HL-60 (cell line): ENCODE measurements around the gene ST6GALNAC2.

Source experiments
- DNase-seq, 2 experiments: peaks; one replicate each; pipeline ENCODE4 v3.0.0-alpha.2; 2010 to 2020; ENCODE audit warnings: low read depth in 1 of 2, low spot score in 1 of 2
- H3K27ac ChIP-seq: fragments of 250-450 bp; sonication (Bioruptor Pico); replicated peaks from 2 replicates; pipeline ENCODE4 v1.5.1; 2020; ENCODE audit warnings: mild to moderate bottlenecking, moderate library complexity
- H3K27me3 ChIP-seq: fragments of 250-450 bp; sonication (Bioruptor Pico); 2 replicates; pipeline ENCODE4 v1.5.1; 2021; ENCODE audit warnings: mild to moderate bottlenecking, moderate library complexity; ENCODE audit not compliant: insufficient read depth, poor library complexity, severe bottlenecking
- H3K4me3 ChIP-seq: replicated peaks from 2 replicates; pipeline ENCODE4 v1.5.1; 2011; ENCODE audit warnings: mild to moderate bottlenecking, control low read depth, low read length; ENCODE audit not compliant: insufficient read depth
- GABPA ChIP-seq: IDR thresholded peaks from 2 replicates; pipeline ENCODE4 v1.6.1; 2012; ENCODE audit warnings: low read depth
- POLR2AphosphoS5 ChIP-seq: IDR thresholded peaks from 2 replicates; pipeline ENCODE4 v1.6.1; 2012; ENCODE audit warnings: low read depth
- SPI1 ChIP-seq: IDR thresholded peaks from 2 replicates; pipeline ENCODE4 v1.6.1; 2012; ENCODE audit warnings: low read depth, mild to moderate bottlenecking, borderline replicate concordance
- TF ChIP-seq, protein P1 (sequence below): IDR thresholded peaks from 2 replicates; pipeline ENCODE4 v1.6.1; 2012; ENCODE audit warnings: low read depth; ENCODE audit not compliant: insufficient replicate concordance
- TF ChIP-seq, protein P2 (sequence below): IDR thresholded peaks from one replicate; pipeline ENCODE4 v1.5.1; 2011; ENCODE audit warnings: low read length, control low read depth, inconsistent platforms; ENCODE audit not compliant: insufficient read depth

Gene ST6GALNAC2

DNA sequence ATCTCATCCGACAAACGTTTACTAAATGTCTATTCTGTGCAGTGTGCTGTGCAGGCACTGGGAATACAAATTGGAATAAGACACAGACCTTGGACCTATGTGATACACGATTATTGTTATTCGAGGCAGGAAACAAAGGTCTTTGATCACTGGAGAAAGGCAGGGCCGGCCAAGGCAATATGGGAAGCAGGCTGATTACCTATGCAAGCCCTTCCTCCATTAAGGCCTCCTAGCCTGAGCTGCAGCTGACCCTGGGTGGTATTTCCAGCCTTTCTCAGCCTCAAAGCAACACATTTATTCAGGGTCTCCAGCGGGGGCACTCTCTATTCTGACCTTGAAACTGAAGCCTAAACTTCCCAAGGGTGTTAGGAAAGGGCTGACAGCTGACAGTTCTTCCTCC lies 44.5 kb upstream of the ST6GALNAC2 start:
- DNase-seq: no peak
- TF ChIP-seq, protein P1, sequence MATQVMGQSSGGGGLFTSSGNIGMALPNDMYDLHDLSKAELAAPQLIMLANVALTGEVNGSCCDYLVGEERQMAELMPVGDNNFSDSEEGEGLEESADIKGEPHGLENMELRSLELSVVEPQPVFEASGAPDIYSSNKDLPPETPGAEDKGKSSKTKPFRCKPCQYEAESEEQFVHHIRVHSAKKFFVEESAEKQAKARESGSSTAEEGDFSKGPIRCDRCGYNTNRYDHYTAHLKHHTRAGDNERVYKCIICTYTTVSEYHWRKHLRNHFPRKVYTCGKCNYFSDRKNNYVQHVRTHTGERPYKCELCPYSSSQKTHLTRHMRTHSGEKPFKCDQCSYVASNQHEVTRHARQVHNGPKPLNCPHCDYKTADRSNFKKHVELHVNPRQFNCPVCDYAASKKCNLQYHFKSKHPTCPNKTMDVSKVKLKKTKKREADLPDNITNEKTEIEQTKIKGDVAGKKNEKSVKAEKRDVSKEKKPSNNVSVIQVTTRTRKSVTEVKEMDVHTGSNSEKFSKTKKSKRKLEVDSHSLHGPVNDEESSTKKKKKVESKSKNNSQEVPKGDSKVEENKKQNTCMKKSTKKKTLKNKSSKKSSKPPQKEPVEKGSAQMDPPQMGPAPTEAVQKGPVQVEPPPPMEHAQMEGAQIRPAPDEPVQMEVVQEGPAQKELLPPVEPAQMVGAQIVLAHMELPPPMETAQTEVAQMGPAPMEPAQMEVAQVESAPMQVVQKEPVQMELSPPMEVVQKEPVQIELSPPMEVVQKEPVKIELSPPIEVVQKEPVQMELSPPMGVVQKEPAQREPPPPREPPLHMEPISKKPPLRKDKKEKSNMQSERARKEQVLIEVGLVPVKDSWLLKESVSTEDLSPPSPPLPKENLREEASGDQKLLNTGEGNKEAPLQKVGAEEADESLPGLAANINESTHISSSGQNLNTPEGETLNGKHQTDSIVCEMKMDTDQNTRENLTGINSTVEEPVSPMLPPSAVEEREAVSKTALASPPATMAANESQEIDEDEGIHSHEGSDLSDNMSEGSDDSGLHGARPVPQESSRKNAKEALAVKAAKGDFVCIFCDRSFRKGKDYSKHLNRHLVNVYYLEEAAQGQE: no peak
- TF ChIP-seq, protein P2, sequence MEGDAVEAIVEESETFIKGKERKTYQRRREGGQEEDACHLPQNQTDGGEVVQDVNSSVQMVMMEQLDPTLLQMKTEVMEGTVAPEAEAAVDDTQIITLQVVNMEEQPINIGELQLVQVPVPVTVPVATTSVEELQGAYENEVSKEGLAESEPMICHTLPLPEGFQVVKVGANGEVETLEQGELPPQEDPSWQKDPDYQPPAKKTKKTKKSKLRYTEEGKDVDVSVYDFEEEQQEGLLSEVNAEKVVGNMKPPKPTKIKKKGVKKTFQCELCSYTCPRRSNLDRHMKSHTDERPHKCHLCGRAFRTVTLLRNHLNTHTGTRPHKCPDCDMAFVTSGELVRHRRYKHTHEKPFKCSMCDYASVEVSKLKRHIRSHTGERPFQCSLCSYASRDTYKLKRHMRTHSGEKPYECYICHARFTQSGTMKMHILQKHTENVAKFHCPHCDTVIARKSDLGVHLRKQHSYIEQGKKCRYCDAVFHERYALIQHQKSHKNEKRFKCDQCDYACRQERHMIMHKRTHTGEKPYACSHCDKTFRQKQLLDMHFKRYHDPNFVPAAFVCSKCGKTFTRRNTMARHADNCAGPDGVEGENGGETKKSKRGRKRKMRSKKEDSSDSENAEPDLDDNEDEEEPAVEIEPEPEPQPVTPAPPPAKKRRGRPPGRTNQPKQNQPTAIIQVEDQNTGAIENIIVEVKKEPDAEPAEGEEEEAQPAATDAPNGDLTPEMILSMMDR: no peak
- TF ChIP-seq GABPA (no peak), POLR2AphosphoS5 (no peak), SPI1 (no peak)
- H3K4me3 ChIP-seq: no peak overlapping the region

DNA sequence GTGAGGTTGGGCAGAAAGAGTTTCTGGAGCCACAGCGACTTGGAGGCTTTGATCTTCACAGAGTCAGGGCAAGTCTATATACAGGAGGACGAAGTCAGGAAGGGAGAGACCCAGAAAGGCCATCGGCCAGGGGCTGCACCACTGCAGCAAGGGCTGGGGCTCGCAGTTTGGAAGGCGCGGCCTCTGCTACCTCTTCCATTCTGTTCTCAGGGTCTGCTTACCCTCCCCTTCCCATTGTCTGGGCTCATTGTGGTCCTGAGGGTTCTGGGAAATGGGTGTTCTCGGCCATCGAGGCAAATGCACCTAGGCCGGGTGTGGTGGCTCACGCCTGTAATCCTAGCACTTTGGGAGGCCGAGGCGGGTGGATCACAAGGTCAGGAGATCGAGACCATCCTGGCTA lies 41.9 kb upstream of the ST6GALNAC2 start:
- Histone ChIP-seq H3K4me3 (no peak overlapping the region), H3K27me3 (no peaks in the 10 kb centered on the region), H3K27ac (no peak overlapping the region)
- no peak for DNase-seq
- TF ChIP-seq, protein P2: no peak
- TF ChIP-seq, protein P1: no peak
- TF ChIP-seq GABPA (no peak), POLR2AphosphoS5 (no peak), SPI1 (no peak)

More for the DNA sequence above, 44.5 kb upstream of the ST6GALNAC2 start:
- H3K27me3 ChIP-seq: no peaks in the 10 kb centered on the region
- no peak overlapping the region for H3K27ac ChIP-seq

DNA sequence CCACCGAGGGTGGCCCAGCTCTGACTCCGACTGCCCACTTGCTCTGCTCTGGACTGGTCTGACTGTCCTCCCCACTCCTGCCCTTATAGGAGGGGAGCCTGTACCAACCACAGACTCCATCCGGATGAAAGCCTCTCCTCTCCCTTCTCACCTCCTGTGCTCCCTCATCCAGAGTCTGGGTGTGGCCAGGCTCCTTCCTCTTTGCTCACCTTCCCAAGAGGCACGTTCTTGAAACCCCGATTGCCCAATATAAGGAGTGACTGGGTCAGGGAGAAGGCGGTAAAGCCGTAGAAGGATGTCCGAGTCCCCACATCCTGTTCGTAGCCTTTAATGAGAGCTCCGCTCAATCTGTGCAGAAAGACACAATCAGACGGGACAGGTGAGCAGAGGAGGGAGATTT lies 40.8 kb upstream of the ST6GALNAC2 start:
- TF ChIP-seq, protein P2: no peak
- TF ChIP-seq POLR2AphosphoS5: no peak
- DNase-seq: peak in 1 of 2 experiments; percentile 33
- H3K4me3 ChIP-seq: no peak overlapping the region
- H3K27ac ChIP-seq: no peak overlapping the region
- H3K27me3 ChIP-seq: no peaks in the 10 kb centered on the region

DNA sequence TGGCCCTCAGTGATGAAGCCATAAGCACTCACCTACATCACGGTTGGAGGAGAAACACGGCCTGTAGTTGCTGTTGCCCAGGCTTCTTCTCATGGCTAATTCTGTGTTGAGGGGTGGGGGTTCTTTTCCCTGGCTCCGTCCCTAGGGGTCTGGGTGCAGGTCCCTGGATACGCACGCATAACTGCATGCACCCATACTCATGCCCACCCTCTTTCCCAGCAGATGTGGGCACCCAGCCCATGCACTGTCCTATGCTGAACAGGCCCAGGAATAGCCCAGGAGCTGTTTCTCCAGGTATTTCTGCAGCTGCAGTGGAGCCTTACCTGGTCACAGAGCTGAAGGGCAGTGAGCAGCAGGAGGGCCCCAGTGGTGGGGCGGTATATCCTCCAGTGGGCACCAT lies 39.8 kb upstream of the ST6GALNAC2 start:
- Histone ChIP-seq H3K27me3 (no peaks in the 10 kb centered on the region), H3K27ac (no peak overlapping the region), H3K4me3 (no peak overlapping the region)
- DNase-seq: no peak
- TF ChIP-seq POLR2AphosphoS5: no peak
